T-helper 17 cell (primary cell): ENCODE data around the gene CAPN8. TPM values are rescaled to one million over a fixed set of nuclear protein-coding genes. Genes with fewer than 3 reads are reported as not detected.

Experiments
- ATAC-seq: fragments of 150-1000 bp; cut with Tn5 transposase; 2 replicates; pipeline ENCODE4 v1.10.0; 2021; ENCODE audit warnings: mild to moderate bottlenecking, moderate library complexity
- DNase-seq, 3 donors: peaks; one replicate each; pipeline versions ENCODE4 v3.0.0 to v3.0.0-alpha.2; 2020 to 2021
- H3K9me3 ChIP-seq: one replicate; pipeline ENCODE4 v1.7.0; 2013; ENCODE audit warnings: low read length, mild to moderate bottlenecking; ENCODE audit not compliant: control insufficient read depth, poor library complexity, severe bottlenecking
- H3K27ac Mint-ChIP-seq: one replicate; pipeline ENCODE4 v1.8.0; 2022; ENCODE audit warnings: mild to moderate bottlenecking, moderate library complexity, mixed read lengths
- H3K27me3 Mint-ChIP-seq: one replicate; pipeline ENCODE4 v1.8.0; 2022; ENCODE audit warnings: mixed read lengths
- H3K36me3 Mint-ChIP-seq: one replicate; pipeline ENCODE4 v1.8.0; 2022; ENCODE audit warnings: low read depth, mixed read lengths
- H3K4me1 Mint-ChIP-seq: one replicate; pipeline ENCODE4 v1.8.0; 2022; ENCODE audit warnings: mild to moderate bottlenecking, mixed read lengths
- H3K4me3 Mint-ChIP-seq: one replicate; pipeline ENCODE4 v1.8.0; 2022; ENCODE audit warnings: mild to moderate bottlenecking, moderate library complexity, mixed read lengths
- total RNA-seq, 4 donors: library from RNA in 2 of 4; stranded (reverse) in 2 of 4; gene quantifications; one replicate each; pipeline ENCODE4 v1.2.3 and lab custom pipeline; 2022 to 2026

CAPN8 gene
- total RNA-seq, result under 1 TPM; 0.60 to 0.91 TPM
- total RNA-seq (lab: John Stamatoyannopoulos, UW), result 0 to 1.4 reads per million in 2 donors

DNA sequence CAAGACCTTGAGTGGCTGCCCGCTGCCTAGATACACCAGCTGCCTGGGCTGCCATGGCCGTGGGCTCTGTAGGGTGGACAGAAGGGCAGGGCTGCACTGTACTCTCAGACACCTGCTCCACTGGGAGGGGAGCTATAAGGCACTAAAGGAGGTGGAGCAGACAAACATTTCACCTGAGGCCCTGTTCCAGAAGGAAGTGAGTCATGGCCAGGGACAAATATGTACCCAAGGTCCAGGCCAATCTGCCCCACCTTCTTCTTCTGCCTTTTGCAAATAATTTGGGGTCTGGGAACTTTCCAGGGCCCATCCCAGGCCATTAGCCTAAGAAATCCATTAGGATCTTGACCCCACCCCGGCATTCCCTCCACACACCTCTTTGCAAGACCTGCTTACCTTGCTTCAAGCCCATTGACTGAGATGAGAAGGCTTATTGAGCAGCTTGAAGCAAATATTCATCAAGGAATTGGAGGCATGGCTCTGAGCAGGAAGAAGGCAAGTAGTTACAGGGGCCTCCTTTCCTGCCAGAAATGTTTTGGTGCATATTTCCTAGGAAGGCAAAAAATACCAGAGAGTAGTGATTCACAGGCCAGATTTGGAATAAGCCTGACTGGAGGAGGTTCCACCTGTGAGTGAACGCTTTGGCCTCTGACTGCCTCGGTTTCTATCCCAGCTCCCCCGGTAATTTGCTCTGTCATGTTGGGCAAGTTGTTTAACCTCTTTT lies at the start of gene CAPN8:
TSS of gene CAPN8 (minus strand) at position 110 of the 721 bp plus-strand sequence. CDS start at position 55, 55 bp downstream.
- H3K9me3 ChIP-seq, result no peaks in the 10 kb centered on the region
- DNase-seq (no peak), ATAC-seq (no peak)
- H3K27me3 Mint-ChIP-seq, result peaks cover 7% of the 10 kb centered on the region
- H3K4me3 Mint-ChIP-seq, result no peak within 1 kb of the TSS
- peaks cover 3% of the 10 kb centered on the region for H3K36me3 Mint-ChIP-seq
- peaks cover 8% of the 10 kb centered on the region for H3K4me1 Mint-ChIP-seq
- H3K27ac Mint-ChIP-seq, result no peak within 1 kb of the TSS

DNA sequence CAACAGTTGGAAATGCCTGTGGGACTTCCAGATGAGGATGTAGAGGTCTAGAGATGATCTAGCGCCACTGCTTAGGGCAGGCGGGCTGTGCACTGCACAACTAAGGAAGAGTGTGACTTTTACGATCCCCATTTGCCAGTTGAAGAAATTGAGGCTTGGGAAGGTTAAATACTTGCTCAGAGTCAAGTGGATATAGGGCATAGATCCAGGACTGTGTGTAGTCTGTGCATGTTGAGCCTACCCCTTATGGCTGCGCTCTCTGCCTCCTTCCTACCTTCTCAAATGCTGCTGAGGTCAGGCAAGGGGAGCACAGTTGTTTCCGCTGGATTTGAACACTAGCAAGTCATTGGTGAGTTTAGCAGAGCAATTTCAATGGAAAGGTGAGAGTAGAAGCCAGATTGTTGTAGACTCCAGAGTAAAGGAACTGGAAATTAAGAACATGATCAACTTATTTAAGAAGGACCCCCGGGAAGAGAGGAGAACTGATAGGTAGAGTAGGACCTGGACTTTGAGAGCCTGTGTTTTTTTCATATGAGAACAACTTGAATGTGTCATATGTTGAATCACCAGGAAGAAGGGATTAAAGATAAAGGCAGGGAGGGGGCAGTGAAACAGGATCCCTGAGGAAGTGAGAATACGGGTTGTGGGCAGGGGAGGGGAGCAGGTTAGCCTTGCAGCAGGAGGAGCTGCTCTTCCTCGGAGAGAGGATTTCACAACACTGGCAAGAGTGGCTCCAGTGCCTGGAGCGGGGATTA lies 49.5 kb upstream of the CAPN8 start:
- peak overlapping the region; percentile 90 for H3K4me3 Mint-ChIP-seq
- peak overlapping the region; percentile 97 for H3K27ac Mint-ChIP-seq
- no peak for ATAC-seq
- no peak for DNase-seq
- no peaks in the 10 kb centered on the region for H3K9me3 ChIP-seq
- peaks cover 64% of the 10 kb centered on the region for H3K4me1 Mint-ChIP-seq
- no peaks in the 10 kb centered on the region for H3K27me3 Mint-ChIP-seq
- peaks cover 13% of the 10 kb centered on the region for H3K36me3 Mint-ChIP-seq

DNA sequence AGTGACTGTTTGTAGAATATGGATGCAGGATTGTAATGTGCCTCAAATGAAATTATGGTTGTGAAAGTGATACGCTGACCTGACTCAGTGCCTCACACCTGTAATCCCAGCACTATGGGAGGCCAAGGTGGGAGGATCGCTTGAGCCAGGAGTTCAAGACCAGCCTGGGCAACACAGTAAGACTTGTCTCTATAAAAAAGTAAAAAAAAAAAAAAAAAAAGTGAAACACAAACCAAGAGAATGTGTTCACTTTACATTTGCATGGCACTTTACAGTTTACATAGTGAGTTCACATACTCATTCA lies 48.9 kb upstream of the CAPN8 start:
- H3K27ac Mint-ChIP-seq, result peak overlapping the region; percentile 97
- DNase-seq, result no peak
- no peaks in the 10 kb centered on the region for H3K27me3 Mint-ChIP-seq
- ATAC-seq, result no peak
- peak overlapping the region; percentile 96 for H3K4me3 Mint-ChIP-seq
- H3K9me3 ChIP-seq, result no peaks in the 10 kb centered on the region
- peaks cover 11% of the 10 kb centered on the region for H3K36me3 Mint-ChIP-seq
- H3K4me1 Mint-ChIP-seq, result peaks cover 59% of the 10 kb centered on the region

DNA sequence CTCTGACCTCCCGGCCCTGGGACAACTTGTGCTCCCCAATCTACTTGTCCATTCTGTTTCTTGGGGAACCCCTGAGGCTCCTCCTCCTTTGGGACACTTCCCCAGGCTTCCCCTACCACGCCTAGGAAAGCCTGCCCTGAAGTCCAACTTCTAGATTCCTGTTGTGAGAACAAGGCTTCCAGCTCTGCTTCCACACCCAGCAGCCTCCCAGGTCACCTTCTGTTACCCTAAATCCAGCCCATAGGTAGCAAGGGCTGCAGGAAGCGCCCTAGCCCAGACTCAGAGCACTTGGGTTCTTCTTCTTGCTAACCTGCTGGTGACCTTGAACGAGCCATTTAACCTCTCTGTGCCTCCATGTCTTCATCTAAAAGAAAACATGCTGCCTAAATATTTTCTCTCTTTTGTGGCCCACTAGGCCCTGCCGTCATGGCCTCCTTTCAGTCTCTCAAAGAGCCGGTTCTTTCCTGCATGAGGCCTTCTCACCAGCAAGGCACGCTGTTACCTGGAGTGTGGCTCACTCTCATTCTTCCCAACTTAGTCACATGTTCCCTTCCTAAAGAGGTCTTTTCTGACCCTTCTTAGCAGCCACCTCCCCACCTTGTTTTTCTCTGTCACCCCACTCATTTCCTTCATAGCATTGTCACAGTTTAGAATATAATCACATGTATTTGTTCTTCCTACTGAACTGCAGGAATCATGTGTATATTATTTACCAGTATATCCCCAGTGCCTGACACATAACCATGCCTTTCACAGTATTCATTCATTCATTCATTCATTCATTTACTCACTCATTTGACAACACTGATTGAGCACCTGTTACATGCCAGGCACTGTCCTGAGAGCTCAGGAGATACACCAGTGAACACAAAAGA lies 48.3 kb upstream of the CAPN8 start:
- ATAC-seq (peak; percentile 20), DNase-seq (no peak)
- peak overlapping the region; percentile 96 for H3K4me3 Mint-ChIP-seq
- H3K27ac Mint-ChIP-seq, result peak overlapping the region; percentile 97
- H3K4me1 Mint-ChIP-seq, result peaks cover 61% of the 10 kb centered on the region
- H3K27me3 Mint-ChIP-seq, result no peaks in the 10 kb centered on the region
- H3K9me3 ChIP-seq, result no peaks in the 10 kb centered on the region
- H3K36me3 Mint-ChIP-seq, result peaks cover 11% of the 10 kb centered on the region

DNA sequence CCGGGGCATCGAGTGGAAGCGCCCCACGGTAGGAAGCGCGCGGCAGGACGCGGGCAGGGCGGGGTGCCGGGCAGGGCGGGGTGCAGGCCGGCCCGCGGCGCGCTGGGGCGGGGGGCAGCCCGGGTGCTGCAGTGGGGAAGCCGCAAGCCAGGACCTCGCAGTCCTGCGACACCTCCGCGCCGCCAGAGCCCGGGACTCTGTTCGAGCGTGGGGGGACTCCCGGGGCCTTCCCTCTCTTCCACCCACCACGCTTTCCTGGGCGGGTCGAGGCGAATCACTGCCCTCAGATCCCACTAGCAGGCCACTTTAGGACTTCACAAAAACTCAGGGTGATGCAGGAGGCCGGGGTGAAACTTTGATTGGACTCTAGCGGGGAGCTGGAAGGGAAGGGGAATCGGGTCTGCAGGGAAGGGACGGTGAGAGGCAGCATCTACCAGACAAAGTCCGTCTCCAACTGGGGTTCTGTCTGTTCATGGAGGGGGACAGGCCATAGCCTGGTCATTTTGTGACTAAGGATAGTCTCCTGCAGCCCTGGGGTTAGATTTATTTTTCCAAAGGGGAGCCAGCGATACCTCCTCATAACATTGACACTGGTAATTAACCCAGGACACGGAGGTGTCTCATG lies 47.5 kb upstream of the CAPN8 start:
- Mint-ChIP-seq H3K36me3 (peaks cover 15% of the 10 kb centered on the region), H3K4me3 (peak overlapping the region; percentile 96), H3K27ac (peak overlapping the region; percentile 97), H3K4me1 (peaks cover 58% of the 10 kb centered on the region), H3K27me3 (no peaks in the 10 kb centered on the region)
- ATAC-seq (peak; percentile 47), DNase-seq (peak; percentile 26 to 46 (median 44))
- H3K9me3 ChIP-seq, result no peaks in the 10 kb centered on the region

DNA sequence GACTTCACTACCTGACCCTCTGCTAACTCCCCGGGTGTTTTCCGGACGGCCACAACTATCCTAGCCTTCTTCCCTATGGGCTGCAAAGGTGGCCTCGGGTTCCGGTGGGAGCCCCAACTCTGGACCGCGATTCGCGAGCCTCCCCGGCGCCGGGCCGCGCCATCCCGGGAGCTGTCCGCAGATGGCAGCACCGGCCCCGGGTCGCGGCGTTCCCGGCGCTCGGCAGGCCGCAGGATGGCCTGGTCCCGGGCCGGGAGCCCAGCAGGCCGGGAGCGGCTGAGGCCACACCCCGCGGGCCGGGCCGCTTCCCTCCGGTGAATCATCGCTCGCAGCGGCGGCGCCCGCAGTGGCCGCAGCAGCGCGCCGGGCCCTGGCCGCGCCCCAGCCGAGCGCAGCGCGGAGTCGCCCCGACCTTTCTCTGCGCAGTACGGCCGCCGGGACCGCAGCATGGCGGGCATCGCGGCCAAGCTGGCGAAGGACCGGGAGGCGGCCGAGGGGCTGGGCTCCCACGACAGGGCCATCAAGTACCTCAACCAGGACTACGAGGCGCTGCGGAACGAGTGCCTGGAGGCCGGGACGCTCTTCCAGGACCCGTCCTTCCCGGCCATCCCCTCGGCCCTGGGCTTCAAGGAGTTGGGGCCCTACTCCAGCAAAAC lies 46.8 kb upstream of the CAPN8 start, which contains the start of gene CAPN2:
TSS of gene CAPN2 (plus strand) at position 346 of the 656 bp plus-strand sequence. CDS start at position 448, 102 bp downstream.
- ATAC-seq (peak; percentile 63), DNase-seq (peak; percentile 47 to 65 (median 62))
- Mint-ChIP-seq H3K27me3 (no peaks in the 10 kb centered on the region), H3K27ac (peak within 1 kb of the TSS; percentile 97), H3K4me1 (peaks cover 59% of the 10 kb centered on the region), H3K4me3 (peak within 1 kb of the TSS; percentile 96), H3K36me3 (peaks cover 15% of the 10 kb centered on the region)
- H3K9me3 ChIP-seq, result no peaks in the 10 kb centered on the region

DNA sequence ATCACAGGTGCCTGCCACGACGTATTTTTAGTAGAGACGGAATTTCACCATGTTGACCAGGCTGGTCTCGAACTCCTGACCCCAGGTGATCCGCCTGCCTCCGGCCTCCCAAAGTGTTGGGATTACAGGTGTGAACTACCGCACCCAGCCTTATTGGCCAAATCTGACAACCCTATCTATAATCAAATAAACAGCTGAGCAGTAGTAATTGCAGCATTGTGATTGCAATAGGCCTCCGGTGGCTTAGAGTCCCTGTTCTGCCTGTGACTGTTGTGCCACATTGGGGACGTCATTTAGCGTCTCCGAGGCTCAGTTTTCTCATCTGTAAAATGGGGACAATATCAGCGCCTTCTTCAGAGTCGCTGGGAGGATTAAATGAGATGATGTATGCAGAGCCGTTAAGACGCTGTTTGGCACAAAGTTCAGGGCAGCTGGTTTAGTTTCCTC lies 46.3 kb upstream of the CAPN8 start:
- H3K4me1 Mint-ChIP-seq, result peaks cover 57% of the 10 kb centered on the region
- peaks cover 13% of the 10 kb centered on the region for H3K36me3 Mint-ChIP-seq
- H3K27me3 Mint-ChIP-seq, result no peaks in the 10 kb centered on the region
- no peak for DNase-seq
- H3K9me3 ChIP-seq, result no peaks in the 10 kb centered on the region
- peak; percentile 0 for ATAC-seq
- H3K4me3 Mint-ChIP-seq, result peak overlapping the region; percentile 73
- peak overlapping the region; percentile 39 for H3K27ac Mint-ChIP-seq

DNA sequence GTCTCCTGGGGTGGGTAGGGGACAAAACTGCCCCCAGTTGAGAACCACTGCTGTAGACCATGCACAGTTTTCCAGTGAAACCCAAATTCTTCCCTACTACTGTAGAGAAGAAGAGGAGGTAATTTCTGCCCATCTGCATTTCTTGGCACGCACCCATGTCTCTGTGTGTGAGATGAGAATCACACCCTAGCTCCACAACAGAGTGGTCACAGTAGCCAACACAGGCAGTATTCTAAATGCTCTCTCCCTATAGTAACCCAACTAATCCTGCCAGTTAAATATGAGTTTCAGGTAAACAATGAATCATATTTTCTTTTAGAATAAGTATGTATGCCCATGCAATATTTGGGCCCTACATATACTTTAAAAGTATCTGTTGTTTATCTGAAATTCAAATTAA lies 45.7 kb upstream of the CAPN8 start:
- no peak for ATAC-seq
- peaks cover 13% of the 10 kb centered on the region for H3K36me3 Mint-ChIP-seq
- DNase-seq, result no peak
- peak overlapping the region; percentile 39 for H3K27ac Mint-ChIP-seq
- no peaks in the 10 kb centered on the region for H3K27me3 Mint-ChIP-seq
- H3K4me3 Mint-ChIP-seq, result peak overlapping the region; percentile 73
- no peaks in the 10 kb centered on the region for H3K9me3 ChIP-seq
- peaks cover 54% of the 10 kb centered on the region for H3K4me1 Mint-ChIP-seq

DNA sequence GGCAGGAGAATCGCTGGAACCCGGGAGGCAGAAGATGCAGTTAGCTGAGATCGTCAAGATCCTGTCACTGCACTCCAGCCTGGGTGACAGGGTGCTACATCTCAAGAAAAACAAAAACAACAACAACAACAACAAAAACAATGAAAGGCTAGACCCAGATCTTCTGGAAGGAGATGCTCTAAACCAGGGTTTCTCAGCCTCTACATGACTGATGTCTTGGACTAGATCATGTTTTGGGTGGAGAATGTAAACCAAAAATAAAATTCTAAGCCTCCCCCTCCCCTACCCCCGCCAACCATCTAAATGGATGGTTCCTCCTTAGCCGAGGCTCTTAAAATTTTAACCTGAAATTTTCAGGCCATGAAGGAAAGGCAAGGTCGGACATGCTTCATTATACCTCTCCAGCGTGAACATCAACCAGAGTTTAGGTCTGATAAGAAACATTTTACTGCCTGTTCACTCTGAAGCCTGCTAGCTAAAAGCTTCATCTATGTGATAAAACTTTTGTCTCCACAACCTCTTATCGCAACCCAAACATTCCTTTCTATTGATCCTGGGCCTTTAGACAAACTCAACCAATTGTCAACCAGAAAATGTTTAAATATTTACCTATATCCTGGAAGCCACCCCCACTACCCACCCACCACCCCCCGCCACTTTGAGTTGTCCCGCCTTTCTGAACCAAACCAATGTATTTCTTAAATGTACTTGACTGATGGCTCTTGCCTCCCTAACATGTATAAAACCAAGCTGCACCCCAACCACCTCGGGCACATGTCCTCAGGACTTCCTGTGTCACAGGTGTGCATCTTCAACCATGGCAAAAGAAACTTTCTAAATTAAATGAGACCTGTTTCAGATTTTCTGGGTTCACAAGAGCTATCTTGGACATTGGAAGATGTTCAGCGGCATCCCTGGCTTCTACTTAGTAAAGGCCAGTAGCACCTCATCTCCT lies 45.0 kb upstream of the CAPN8 start:
- no peaks in the 10 kb centered on the region for H3K27me3 Mint-ChIP-seq
- H3K4me1 Mint-ChIP-seq, result peaks cover 47% of the 10 kb centered on the region
- ATAC-seq (no peak), DNase-seq (no peak)
- H3K36me3 Mint-ChIP-seq, result peaks cover 13% of the 10 kb centered on the region
- peak overlapping the region; percentile 66 for H3K27ac Mint-ChIP-seq
- H3K4me3 Mint-ChIP-seq, result no peak overlapping the region
- H3K9me3 ChIP-seq, result no peaks in the 10 kb centered on the region

DNA sequence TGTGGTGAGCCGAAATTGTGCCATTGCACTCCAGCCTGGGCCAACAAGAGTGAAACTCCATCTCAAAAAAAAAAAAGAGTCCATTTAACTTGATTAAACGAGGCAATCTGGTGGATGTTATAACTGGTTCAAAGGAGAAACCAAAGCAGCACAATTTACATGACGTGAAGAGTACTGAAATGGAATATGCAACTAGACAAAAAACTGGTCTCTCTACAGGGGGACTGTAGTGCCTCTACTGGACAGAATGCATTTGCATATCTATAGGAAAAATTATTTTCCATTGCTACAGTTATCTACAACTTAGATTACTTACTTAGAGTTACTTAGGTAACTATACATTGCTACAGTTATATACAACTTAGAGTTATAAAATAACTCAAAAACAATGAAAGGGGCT lies 44.1 kb upstream of the CAPN8 start:
- ATAC-seq (no peak), DNase-seq (no peak)
- peak overlapping the region; percentile 66 for H3K27ac Mint-ChIP-seq
- H3K36me3 Mint-ChIP-seq, result peaks cover 10% of the 10 kb centered on the region
- no peaks in the 10 kb centered on the region for H3K9me3 ChIP-seq
- no peaks in the 10 kb centered on the region for H3K27me3 Mint-ChIP-seq
- no peak overlapping the region for H3K4me3 Mint-ChIP-seq
- H3K4me1 Mint-ChIP-seq, result peaks cover 38% of the 10 kb centered on the region

DNA sequence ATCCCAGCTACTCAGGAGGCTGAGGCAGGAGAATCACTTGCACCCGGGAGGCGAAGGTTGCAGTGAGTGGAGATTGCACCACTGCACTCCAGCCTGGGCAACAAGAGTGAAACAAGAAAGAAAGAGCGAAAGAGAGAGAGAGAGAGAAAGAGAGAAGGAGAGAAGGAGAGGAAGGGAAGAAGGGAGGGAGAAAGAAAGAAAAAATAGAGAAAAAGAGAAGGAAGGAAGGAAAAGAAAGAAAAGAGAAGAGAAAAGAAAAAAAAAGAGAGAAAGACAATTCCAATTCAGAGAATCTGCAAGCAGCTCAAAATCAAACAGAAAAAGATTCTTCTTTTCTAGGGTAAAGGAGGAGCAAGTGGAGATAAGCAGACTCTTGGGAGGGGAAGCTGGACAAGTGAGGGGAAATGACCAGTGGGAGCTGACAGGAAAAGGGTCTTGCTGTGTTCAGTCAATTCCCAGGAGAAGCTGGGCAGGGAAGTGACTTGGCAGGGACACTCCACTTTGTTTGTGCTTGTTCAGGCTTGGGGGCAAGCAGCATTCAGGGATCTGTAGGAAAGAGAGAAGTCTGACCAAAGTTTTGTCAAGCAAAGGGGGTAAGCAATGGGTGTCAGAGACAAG lies 43.3 kb upstream of the CAPN8 start:
- no peak for ATAC-seq
- Mint-ChIP-seq H3K27ac (peak overlapping the region; percentile 66), H3K36me3 (peaks cover 6% of the 10 kb centered on the region), H3K27me3 (no peaks in the 10 kb centered on the region), H3K4me1 (peaks cover 34% of the 10 kb centered on the region), H3K4me3 (no peak overlapping the region)
- H3K9me3 ChIP-seq, result no peaks in the 10 kb centered on the region
- DNase-seq, result no peak
